C1 segment of cervical spinal cord (tissue), 14 donors: ENCODE data around the gene TNFRSF6B.
"Not testable (repeated sequence)": the region's sequence is repeated elsewhere in the genome, so short reads cannot be mapped to it uniquely, and the experiment has no call there.

Experiments
- DNase-seq, 14 donors: peaks; one replicate each; lab custom pipeline; 2025; lab: John Stamatoyannopoulos, UW

The TNFRSF6B gene

DNA sequence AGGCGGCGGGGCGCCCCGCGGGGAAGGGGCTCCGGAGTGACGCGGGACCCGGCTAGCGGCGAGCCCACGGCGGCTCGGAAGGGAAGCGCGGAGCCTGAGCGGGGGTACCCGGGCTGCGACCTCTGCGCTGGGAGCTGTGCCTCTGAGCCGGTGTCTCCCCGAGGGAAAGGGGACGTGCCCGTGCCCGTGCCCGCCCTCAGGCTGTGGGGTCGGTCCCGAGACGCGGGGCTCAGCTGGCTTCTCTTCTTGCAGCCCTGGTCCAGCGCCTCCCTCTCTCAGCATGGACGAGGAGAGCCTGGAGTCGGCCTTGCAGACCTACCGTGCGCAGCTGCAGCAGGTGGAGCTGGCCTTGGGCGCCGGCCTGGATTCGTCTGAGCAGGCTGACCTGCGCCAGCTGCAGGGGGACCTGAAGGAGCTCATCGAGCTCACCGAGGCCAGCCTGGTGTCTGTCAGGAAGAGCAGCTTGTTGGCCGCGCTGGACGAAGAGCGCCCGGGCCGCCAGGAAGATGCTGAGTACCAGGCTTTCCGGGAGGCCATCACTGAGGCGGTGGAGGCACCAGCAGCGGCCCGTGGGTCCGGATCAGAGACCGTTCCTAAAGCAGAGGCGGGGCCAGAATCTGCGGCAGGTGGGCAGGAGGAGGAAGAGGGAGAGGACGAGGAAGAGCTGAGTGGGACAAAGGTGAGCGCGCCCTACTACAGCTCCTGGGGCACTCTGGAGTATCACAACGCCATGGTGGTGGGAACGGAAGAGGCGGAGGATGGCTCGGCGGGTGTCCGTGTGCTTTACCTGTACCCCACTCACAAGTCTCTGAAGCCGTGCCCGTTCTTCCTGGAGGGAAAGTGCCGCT, 12.1 kb downstream of the TNFRSF6B start:
- no peak for DNase-seq

GRCh38 chr20:63709149-63709527, 12.7 kb downstream of the TNFRSF6B start:
- no peak for DNase-seq

GRCh38 chr20:63711085-63711645, 14.7 kb downstream of the TNFRSF6B start:
- DNase-seq: no peak

- DNase-seq: no peak
Measured at GRCh38 chr20:63712191-63712590, 15.7 kb downstream of the TNFRSF6B start.

- no peak for DNase-seq
Measured at GRCh38 chr20:63714858-63715257, 18.4 kb downstream of the TNFRSF6B start.

GRCh38 chr20:63718996-63719395, 22.5 kb downstream of the TNFRSF6B start:
- DNase-seq: no peak

DNA sequence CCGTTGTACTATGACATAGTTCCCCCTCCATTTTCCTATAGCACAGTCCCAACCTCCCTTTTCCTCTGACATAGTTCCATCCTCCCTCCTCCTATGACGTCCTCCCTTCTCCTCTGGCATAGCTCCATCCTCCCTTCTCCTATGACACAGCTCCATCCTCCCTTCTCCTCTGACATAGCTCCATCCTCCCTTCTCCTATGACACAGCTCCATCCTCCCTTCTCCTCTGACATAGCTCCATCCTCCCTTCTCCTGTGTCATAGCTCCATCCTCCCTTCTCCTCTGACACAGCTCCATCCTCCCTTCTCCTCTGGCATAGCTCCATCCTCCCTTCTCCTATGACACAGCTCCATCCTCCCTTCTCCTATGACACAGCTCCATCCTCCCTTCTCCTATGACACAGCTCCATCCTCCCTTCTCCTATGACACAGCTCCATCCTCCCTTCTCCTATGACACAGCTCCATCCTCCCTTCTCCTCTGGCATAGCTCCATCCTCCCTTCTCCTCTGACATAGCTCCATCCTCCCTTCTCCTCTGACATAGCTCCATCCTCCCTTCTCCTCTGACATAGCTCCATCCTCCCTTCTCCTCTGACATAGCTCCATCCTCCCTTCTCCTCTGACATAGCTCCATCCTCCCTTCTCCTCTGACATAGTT, 26.6 kb downstream of the TNFRSF6B start:
- DNase-seq: not testable (repeated sequence)

DNA sequence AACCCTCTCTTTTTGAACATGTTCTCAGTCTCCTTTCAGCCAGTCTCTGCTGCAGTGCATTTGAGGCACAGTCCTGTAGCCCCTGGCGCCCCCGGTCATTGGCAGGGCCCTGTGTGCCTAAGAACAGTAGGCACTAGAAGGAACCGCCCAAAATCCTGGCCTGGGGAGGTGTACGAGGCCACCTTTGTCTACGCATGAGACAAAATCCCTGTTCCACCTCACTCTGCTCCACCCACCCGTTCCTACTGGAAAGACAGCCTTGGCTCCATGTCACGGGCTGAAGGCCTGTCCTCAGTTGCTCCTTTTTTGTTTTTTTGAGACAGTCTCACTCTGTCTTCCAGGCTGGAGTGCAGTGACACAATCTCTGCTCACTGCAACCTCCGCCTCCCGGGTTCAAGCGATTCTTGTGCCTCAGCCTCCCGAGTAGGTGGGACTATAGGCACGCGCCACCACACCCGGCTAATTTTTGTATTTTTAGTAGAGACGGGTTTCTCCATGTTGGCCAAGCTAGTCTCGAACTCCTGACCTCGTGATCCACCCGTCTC, 33.8 kb downstream of the TNFRSF6B start:
- not testable (repeated sequence) for DNase-seq

- DNase-seq: no peak
Measured at GRCh38 chr20:63731410-63731809, 35.0 kb downstream of the TNFRSF6B start.

DNA sequence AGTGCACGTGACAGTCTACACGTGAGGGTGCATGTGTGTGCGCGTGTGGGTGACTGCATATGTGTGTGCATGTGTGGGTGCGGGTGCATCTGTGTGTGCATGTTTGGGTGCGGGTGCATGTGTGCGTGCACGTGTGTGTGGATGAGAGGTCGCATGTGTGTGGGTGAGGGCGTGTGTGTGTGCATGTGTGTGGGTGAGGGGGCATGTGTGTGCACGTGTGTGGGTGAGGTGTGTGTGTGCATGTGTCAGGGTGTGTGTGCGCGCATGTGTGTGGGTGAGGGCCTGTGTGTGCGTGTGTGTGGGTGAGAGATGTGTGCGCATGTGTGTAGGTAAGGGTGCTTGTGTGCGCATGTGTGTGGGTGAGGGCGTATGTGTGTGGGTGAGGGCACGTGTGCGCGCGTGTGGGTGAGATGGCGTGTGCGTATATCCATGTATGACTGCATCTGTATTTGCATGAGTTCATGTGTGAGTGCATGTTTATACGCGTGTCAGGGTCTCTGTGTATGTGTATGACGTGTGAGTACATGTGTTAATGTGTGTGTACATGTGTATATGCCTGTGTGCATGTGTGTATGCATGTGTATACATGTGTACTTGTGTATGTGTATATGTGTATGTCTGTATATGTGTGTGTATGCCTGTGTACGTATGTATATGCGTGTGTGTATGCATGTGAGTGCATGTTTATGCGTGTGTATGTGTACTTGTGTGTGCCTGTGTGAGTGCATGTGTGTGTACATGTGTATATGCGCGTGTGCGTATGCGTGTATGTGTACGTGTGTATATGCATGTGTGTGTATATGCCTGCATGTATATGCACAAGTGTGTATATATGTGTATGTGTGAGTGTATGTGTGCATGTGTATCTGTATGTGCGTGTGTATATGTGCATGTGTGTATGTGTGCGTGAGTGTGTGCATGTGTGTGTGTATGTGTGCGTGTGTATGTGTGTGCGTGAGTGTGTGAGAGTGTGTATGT, 36.0 kb downstream of the TNFRSF6B start:
- DNase-seq: no peak

- DNase-seq: no peak
Measured at GRCh38 chr20:63733117-63733516, 36.7 kb downstream of the TNFRSF6B start.

DNA sequence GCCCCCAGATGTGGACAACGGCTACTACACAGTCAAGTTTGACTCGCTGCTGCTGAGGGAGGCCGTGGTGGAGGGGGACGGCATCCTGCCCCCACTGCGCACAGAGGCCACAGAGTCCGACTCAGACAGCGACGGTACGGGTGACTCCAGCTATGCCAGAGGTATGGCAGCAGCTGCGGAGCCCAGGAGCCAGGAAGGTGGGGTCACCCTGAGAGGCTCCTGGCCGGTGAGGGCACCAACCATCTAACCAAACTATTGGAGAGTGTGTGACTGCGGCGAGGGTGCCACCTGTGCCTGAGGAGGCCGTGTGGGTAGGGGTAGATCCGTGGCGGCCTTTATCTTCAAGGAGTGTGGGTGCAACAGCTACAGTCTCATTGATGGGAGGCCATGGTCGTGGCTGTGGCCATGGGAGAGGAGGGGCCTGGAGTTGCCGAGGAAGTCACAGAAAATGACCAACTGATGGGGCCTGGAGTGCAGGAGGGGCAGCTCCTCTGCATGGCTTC, 37.2 kb downstream of the TNFRSF6B start:
- DNase-seq: no peak

- DNase-seq: no peak
Measured at GRCh38 chr20:63734111-63734945, 37.9 kb downstream of the TNFRSF6B start.

- peak in 2 of 14 donors; percentile 10 to 27 for DNase-seq
Measured at GRCh38 chr20:63734946-63735858, 38.8 kb downstream of the TNFRSF6B start.

- DNase-seq: no peak
Measured at GRCh38 chr20:63735859-63736718, 39.6 kb downstream of the TNFRSF6B start, which contains the start of gene LIME1. Gene LIME1, plus strand, starts transcription at chr20:63736664. Its CDS starts 886 bp downstream, at chr20:63737550.

GRCh38 chr20:63736893-63737694, 40.6 kb downstream of the TNFRSF6B start:
- no peak for DNase-seq

DNA sequence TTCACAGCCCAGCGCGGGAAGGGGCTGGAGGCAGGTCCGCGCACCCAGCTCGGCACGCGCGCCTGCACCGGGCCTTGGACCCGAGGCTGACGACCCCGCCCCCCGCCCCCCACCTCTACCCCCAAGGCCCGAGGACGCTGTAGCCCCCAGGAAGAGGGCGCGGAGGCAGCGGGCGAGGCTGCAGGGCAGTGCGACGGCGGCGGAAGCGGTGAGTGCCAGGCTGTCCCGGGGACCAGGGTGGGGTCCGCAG, 41.2 kb downstream of the TNFRSF6B start:
- DNase-seq: no peak
